A673 (cell line): ENCODE results near the gene OARD1.

Experiments
- EZH2 ChIP-seq: fragments of 200-600 bp; sonication (generic); IDR thresholded peaks from 2 replicates; pipeline ENCODE4 v1.6.1; 2017; ENCODE audit warnings: borderline replicate concordance, low read depth, mild to moderate bottlenecking, mixed read lengths, antibody characterized with exemption, low read length; ENCODE audit not compliant: poor library complexity, severe bottlenecking
- TF ChIP-seq, protein P1 (sequence below): fragments of 300-800, 200-600 bp; sonication (generic); conservative IDR thresholded peaks from 2 replicates; pipeline ENCODE4 v1.5.1; 2017; ENCODE audit warnings: low read depth, mild to moderate bottlenecking, antibody characterized with exemption, low read length, moderate library complexity, mixed read lengths

DNA sequence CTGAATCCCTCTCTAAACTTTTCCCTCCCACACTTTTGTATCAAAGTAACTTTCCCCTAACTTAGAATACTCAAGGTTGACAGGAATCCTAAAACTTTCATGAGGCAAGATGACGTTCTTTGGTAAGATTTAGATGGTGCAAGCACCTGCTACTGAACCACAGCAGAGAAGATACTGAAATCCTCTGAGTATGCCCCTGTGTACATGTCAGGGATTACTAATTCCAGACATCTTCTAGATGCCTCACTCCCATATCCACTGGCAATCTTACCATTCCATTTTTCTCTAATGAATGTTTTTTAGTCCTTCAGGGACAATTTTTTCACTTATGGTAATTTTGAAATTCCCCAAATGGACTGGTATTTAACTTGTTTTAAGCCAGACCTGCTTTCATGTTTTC, 10.1 kb downstream of the OARD1 start:
- TF ChIP-seq, protein P1, sequence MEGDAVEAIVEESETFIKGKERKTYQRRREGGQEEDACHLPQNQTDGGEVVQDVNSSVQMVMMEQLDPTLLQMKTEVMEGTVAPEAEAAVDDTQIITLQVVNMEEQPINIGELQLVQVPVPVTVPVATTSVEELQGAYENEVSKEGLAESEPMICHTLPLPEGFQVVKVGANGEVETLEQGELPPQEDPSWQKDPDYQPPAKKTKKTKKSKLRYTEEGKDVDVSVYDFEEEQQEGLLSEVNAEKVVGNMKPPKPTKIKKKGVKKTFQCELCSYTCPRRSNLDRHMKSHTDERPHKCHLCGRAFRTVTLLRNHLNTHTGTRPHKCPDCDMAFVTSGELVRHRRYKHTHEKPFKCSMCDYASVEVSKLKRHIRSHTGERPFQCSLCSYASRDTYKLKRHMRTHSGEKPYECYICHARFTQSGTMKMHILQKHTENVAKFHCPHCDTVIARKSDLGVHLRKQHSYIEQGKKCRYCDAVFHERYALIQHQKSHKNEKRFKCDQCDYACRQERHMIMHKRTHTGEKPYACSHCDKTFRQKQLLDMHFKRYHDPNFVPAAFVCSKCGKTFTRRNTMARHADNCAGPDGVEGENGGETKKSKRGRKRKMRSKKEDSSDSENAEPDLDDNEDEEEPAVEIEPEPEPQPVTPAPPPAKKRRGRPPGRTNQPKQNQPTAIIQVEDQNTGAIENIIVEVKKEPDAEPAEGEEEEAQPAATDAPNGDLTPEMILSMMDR = no peak
- TF ChIP-seq EZH2 = no peak
